Esophagus squamous epithelium (tissue), 5 donors: ENCODE results near the gene LNX2. TPM values are rescaled to one million over a fixed set of nuclear protein-coding genes. Genes with fewer than 3 reads are reported as not detected.

ENCODE experiments used
- DNase-seq: peaks from one replicate; lab custom pipeline; 2025; lab: John Stamatoyannopoulos, UW
- H3K27ac ChIP-seq, 4 donors: fragments of 200-600 bp; sonication (generic); one replicate each; pipeline ENCODE4 v1.5.1; 2016 to 2019; ENCODE audit warnings: mild to moderate bottlenecking in 1 of 4
- H3K27me3 ChIP-seq, 4 donors: fragments of 200-600 bp; sonication (generic); 1 replicate in 3 of 4; 2 replicates in 1 of 4; pipeline versions ENCODE4 v1.5.1 to v1.6.0; 2017 to 2021; ENCODE audit warnings: antibody characterized with exemption in 1 of 4
- H3K36me3 ChIP-seq, 3 donors: fragments of 200-600 bp; sonication (generic); one replicate each; pipeline ENCODE4 v1.5.1; 2016 to 2019
- H3K4me1 ChIP-seq, 3 donors: fragments of 200-600 bp; sonication (generic); one replicate each; pipeline ENCODE4 v1.5.1; 2017 to 2019
- H3K4me3 ChIP-seq, 4 donors: fragments of 200-600 bp; sonication (generic); 1 replicate in 3 of 4; 2 replicates in 1 of 4; pipeline ENCODE4 v1.5.1; 2016 to 2019; ENCODE audit warnings: mild to moderate bottlenecking in 2 of 4, moderate library complexity in 1 of 4
- H3K9me3 ChIP-seq, 3 donors: fragments of 200-600 bp; sonication (generic); one replicate each; pipeline ENCODE4 v1.5.1; 2016 to 2019
- CTCF ChIP-seq, 6 experiments: fragments of 450-650 bp in 4 of 6; fragments of 200-600 bp in 2 of 6; sonication (generic) in 2 of 6; IDR thresholded peaks; one replicate each; pipeline ENCODE4 v1.5.1; 2016 to 2019; ENCODE audit warnings: antibody characterized with exemption in 6 of 6, mild to moderate bottlenecking in 4 of 6, moderate library complexity in 4 of 6
- POLR2A ChIP-seq, 4 donors: fragments of 450-650 bp; IDR thresholded peaks; one replicate each; pipeline ENCODE4 v1.6.1; 2017; ENCODE audit warnings: antibody characterized with exemption in 4 of 4, mild to moderate bottlenecking in 4 of 4, moderate library complexity in 3 of 4
- WGBS, 2 donors: methylation state at CpG; one replicate each; pipeline ENCODE4 v1.1.5; 2018; 5-methylcytosine and 5-hydroxymethylcytosine counted together
- intact Hi-C: fragments of 100-400 bp; cut with DNase I; formaldehyde crosslinking; loops from one replicate; pipeline ENCODE4 v1.15.0; 2022
- total RNA-seq, 4 donors: library from RNA; depleted of rRNA; stranded (reverse); fragments of >200 nt; gene quantifications; one replicate each; pipeline ENCODE4 v1.1.0, GENCODE V29; 2016
- donor health status: DM: yes; HTN: yes; CAD: no.

Gene LNX2
- total RNA-seq, 4 donors from 2014 or later, result 12.2 to 16.5 (median 14.9) TPM

- Histone ChIP-seq H3K9me3 (no peaks in the 10 kb centered on the region), H3K36me3 (no peaks in the 10 kb centered on the region), H3K27ac (no peak overlapping the region), H3K4me1 (peaks cover 0 to 19% (median 5%) of the 10 kb centered on the region in 3 donors), H3K4me3 (no peak overlapping the region), H3K27me3 (no peaks in the 10 kb centered on the region)
- 83 to 93% methylated on average over 3 of the region's 3 CpGs for WGBS, 2 donors
- no peak for DNase-seq
- TF ChIP-seq CTCF (IDR thresholded peaks at IDR 0.05), result no peak
- TF ChIP-seq POLR2A (IDR thresholded peaks at IDR 0.05), result no peak
- intact Hi-C loops, result no loop called here
These were observed 15.2 kb downstream of the LNX2 start for GRCh38 chr13:27605099-27605498.

GRCh38 chr13:27601803-27602202 lies 18.5 kb downstream of the LNX2 start:
- WGBS, 2 donors, result 93 to 100% methylated on average over 2 of the region's 2 CpGs
- Histone ChIP-seq H3K4me1 (peaks cover 0 to 12% (median 0%) of the 10 kb centered on the region in 3 donors), H3K27me3 (no peaks in the 10 kb centered on the region), H3K4me3 (no peak overlapping the region), H3K27ac (no peak overlapping the region), H3K36me3 (no peaks in the 10 kb centered on the region), H3K9me3 (no peaks in the 10 kb centered on the region)
- TF ChIP-seq POLR2A (IDR thresholded peaks at IDR 0.05) (no peak), CTCF (IDR thresholded peaks at IDR 0.05) (no peak)
- intact Hi-C loops, result no loop called here
- no peak for DNase-seq

- peaks cover 0 to 6% (median 0%) of the 10 kb centered on the region in 3 donors for H3K4me1 ChIP-seq
These were observed 19.1 kb downstream of the LNX2 start for GRCh38 chr13:27601208-27601607.

GRCh38 chr13:27600711-27601110 lies 19.6 kb downstream of the LNX2 start:
- no peaks in the 10 kb centered on the region for H3K36me3 ChIP-seq
- no peaks in the 10 kb centered on the region for H3K27me3 ChIP-seq
- no peak overlapping the region for H3K4me3 ChIP-seq
- H3K27ac ChIP-seq, result no peak overlapping the region
- intact Hi-C loops, result no loop called here
- no peaks in the 10 kb centered on the region for H3K9me3 ChIP-seq
- 88 to 92% methylated on average over 1 of the region's 1 CpG for WGBS, 2 donors
- TF ChIP-seq POLR2A (IDR thresholded peaks at IDR 0.05) (no peak), CTCF (IDR thresholded peaks at IDR 0.05) (no peak)
- H3K4me1 ChIP-seq, result peaks cover 0 to 5% (median 0%) of the 10 kb centered on the region in 3 donors
- DNase-seq, result no peak

More at GRCh38 chr13:27601208-27601607, 19.1 kb downstream of the LNX2 start:
- H3K27me3 ChIP-seq, result no peaks in the 10 kb centered on the region
- no peak overlapping the region for H3K4me3 ChIP-seq
- no peaks in the 10 kb centered on the region for H3K9me3 ChIP-seq
- intact Hi-C loops, result no loop called here
- no peaks in the 10 kb centered on the region for H3K36me3 ChIP-seq
- WGBS, 2 donors, result 87 to 91% methylated on average over 2 of the region's 2 CpGs
- no peak for DNase-seq
- H3K27ac ChIP-seq, result no peak overlapping the region
- TF ChIP-seq CTCF (IDR thresholded peaks at IDR 0.05), result no peak
- TF ChIP-seq POLR2A (IDR thresholded peaks at IDR 0.05), result no peak

GRCh38 chr13:27599845-27600553 lies 20.3 kb downstream of the LNX2 start:
- Histone ChIP-seq H3K9me3 (no peaks in the 10 kb centered on the region), H3K27ac (no peak overlapping the region), H3K4me1 (peaks cover 0 to 5% (median 0%) of the 10 kb centered on the region in 3 donors), H3K4me3 (no peak overlapping the region), H3K36me3 (no peaks in the 10 kb centered on the region), H3K27me3 (no peaks in the 10 kb centered on the region)
- 68 to 73% methylated on average over 5 of the region's 5 CpGs for WGBS, 2 donors
- TF ChIP-seq CTCF (IDR thresholded peaks at IDR 0.05) (no peak), POLR2A (IDR thresholded peaks at IDR 0.05) (no peak)
- intact Hi-C loops, result no loop called here
- no peak for DNase-seq
